Activated naive CD8-positive, alpha-beta T cell treated with anti-CD3 and anti-CD28 coated beads for 36 hours (primary cell): ENCODE data around the gene SNAI3. TPM values are rescaled to one million over a fixed set of nuclear protein-coding genes. Genes with fewer than 3 reads are reported as not detected.

Source experiments
- DNase-seq: peaks from one replicate; pipeline ENCODE4 v3.0.0; 2021
- H3K27ac Mint-ChIP-seq: one replicate; pipeline ENCODE4 v1.8.0; 2022; ENCODE audit warnings: mild to moderate bottlenecking, moderate library complexity, mixed read lengths
- H3K27me3 Mint-ChIP-seq: one replicate; pipeline ENCODE4 v1.8.0; 2022; ENCODE audit warnings: mild to moderate bottlenecking, mixed read lengths
- H3K36me3 Mint-ChIP-seq: one replicate; pipeline ENCODE4 v1.8.0; 2021; ENCODE audit warnings: mild to moderate bottlenecking, mixed read lengths
- H3K4me1 Mint-ChIP-seq: one replicate; pipeline ENCODE4 v1.8.0; 2021; ENCODE audit warnings: mixed read lengths
- H3K4me3 Mint-ChIP-seq: one replicate; pipeline ENCODE4 v1.8.0; 2022; ENCODE audit warnings: mild to moderate bottlenecking, moderate library complexity, mixed read lengths
- H3K9me3 Mint-ChIP-seq: one replicate; pipeline ENCODE4 v1.8.0; 2022; ENCODE audit warnings: mixed read lengths
- total RNA-seq, 2 experiments: library from RNA; stranded (reverse); gene quantifications; one replicate each; pipeline ENCODE4 v1.2.3, GENCODE V29; 2021

Gene SNAI3
- total RNA-seq, 2 experiments from 2014 or later, result 2.0 to 2.2 TPM

- peaks cover 9% of the 10 kb centered on the region for H3K36me3 Mint-ChIP-seq
Observed at GRCh38 chr16:88714420-88715302, 28.4 kb upstream of the SNAI3 start.

GRCh38 chr16:88713568-88714419 is 27.5 kb upstream of the SNAI3 start:
- no peak overlapping the region for H3K27ac Mint-ChIP-seq
- no peaks in the 10 kb centered on the region for H3K9me3 Mint-ChIP-seq
- no peaks in the 10 kb centered on the region for H3K27me3 Mint-ChIP-seq
- H3K4me3 Mint-ChIP-seq, result no peak overlapping the region
- no peak for DNase-seq
- H3K4me1 Mint-ChIP-seq, result peaks cover 2% of the 10 kb centered on the region
- peaks cover 6% of the 10 kb centered on the region for H3K36me3 Mint-ChIP-seq

More at GRCh38 chr16:88714420-88715302, 28.4 kb upstream of the SNAI3 start:
- H3K27me3 Mint-ChIP-seq, result no peaks in the 10 kb centered on the region
- H3K9me3 Mint-ChIP-seq, result no peaks in the 10 kb centered on the region
- no peak for DNase-seq
- no peak overlapping the region for H3K4me3 Mint-ChIP-seq
- H3K27ac Mint-ChIP-seq, result no peak overlapping the region
- peaks cover 2% of the 10 kb centered on the region for H3K4me1 Mint-ChIP-seq

- H3K27me3 Mint-ChIP-seq, result no peaks in the 10 kb centered on the region
- no peak for DNase-seq
- H3K27ac Mint-ChIP-seq, result no peak overlapping the region
- H3K9me3 Mint-ChIP-seq, result no peaks in the 10 kb centered on the region
- no peak overlapping the region for H3K4me3 Mint-ChIP-seq
- peaks cover 6% of the 10 kb centered on the region for H3K36me3 Mint-ChIP-seq
- peaks cover 2% of the 10 kb centered on the region for H3K4me1 Mint-ChIP-seq
Observed at GRCh38 chr16:88713054-88713453, 26.7 kb upstream of the SNAI3 start.

GRCh38 chr16:88712362-88712979 is 26.2 kb upstream of the SNAI3 start:
- peaks cover 6% of the 10 kb centered on the region for H3K36me3 Mint-ChIP-seq
- H3K27me3 Mint-ChIP-seq, result no peaks in the 10 kb centered on the region
- H3K27ac Mint-ChIP-seq, result no peak overlapping the region
- no peak for DNase-seq
- no peak overlapping the region for H3K4me3 Mint-ChIP-seq
- H3K9me3 Mint-ChIP-seq, result no peaks in the 10 kb centered on the region
- H3K4me1 Mint-ChIP-seq, result peaks cover 6% of the 10 kb centered on the region

DNA sequence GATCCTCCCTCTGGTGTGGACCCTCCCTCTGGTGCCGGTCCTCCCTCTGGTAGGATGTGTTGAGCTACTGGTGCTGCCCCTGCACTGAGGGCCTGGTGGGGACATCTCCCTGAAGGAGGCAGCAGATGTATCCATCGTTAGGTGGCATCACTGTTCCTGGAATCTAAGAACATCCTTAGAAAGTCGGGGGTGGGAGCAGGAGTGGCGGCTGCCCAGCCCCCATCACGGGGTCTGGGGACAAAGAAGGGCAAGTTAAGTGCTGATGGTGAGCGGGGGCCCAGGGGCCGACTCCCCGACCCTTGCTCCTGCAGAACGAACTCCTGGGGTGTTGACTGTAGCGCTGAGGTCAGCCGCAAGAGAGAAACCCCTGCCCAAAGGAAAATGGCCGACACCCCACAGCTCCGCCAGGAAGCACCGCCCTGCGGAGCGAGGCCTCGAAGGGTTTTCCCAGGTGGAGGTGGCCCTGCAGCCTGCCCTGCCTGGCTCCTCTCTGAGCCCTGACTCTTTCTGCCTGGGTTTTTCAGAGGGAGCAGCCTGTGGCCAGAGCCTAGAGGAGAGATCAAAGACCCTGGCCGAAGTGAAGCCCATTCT is 25.5 kb upstream of the SNAI3 start:
- H3K9me3 Mint-ChIP-seq, result no peaks in the 10 kb centered on the region
- no peak for DNase-seq
- peaks cover 11% of the 10 kb centered on the region for H3K4me1 Mint-ChIP-seq
- H3K4me3 Mint-ChIP-seq, result no peak overlapping the region
- H3K27ac Mint-ChIP-seq, result no peak overlapping the region
- peaks cover 3% of the 10 kb centered on the region for H3K36me3 Mint-ChIP-seq
- no peaks in the 10 kb centered on the region for H3K27me3 Mint-ChIP-seq

DNA sequence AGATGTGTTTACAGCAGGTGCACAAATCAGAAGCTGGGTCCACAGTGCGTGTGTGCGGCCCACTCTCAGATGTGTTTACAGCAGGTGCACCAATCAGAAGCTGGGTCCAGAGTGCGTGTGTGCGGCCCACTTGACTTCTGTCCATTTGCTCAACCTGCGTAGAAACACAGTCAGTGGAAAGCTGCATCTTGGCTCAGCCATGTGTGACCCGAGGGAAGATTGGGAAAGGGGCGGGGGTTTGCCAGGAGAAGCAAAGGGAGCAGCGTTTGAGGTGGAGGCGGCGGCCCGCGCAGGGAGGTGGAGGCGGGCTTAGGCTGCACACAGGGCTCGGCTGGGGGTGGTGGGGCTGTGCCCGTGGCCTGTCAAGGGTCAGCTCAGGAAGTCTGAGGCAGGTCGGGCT is 24.2 kb upstream of the SNAI3 start:
- H3K4me3 Mint-ChIP-seq, result no peak overlapping the region
- no peaks in the 10 kb centered on the region for H3K9me3 Mint-ChIP-seq

GRCh38 chr16:88706965-88707826 is 20.9 kb upstream of the SNAI3 start:
- Mint-ChIP-seq H3K4me1 (peaks cover 41% of the 10 kb centered on the region), H3K4me3 (peak overlapping the region; percentile 90), H3K36me3 (peaks cover 10% of the 10 kb centered on the region), H3K9me3 (no peaks in the 10 kb centered on the region), H3K27ac (peak overlapping the region; percentile 80), H3K27me3 (no peaks in the 10 kb centered on the region)
- DNase-seq, result no peak

More for the DNA sequence above, 24.2 kb upstream of the SNAI3 start:
- H3K36me3 Mint-ChIP-seq, result no peaks in the 10 kb centered on the region
- no peak overlapping the region for H3K27ac Mint-ChIP-seq
- H3K27me3 Mint-ChIP-seq, result no peaks in the 10 kb centered on the region
- peaks cover 11% of the 10 kb centered on the region for H3K4me1 Mint-ChIP-seq
- DNase-seq, result no peak

DNA sequence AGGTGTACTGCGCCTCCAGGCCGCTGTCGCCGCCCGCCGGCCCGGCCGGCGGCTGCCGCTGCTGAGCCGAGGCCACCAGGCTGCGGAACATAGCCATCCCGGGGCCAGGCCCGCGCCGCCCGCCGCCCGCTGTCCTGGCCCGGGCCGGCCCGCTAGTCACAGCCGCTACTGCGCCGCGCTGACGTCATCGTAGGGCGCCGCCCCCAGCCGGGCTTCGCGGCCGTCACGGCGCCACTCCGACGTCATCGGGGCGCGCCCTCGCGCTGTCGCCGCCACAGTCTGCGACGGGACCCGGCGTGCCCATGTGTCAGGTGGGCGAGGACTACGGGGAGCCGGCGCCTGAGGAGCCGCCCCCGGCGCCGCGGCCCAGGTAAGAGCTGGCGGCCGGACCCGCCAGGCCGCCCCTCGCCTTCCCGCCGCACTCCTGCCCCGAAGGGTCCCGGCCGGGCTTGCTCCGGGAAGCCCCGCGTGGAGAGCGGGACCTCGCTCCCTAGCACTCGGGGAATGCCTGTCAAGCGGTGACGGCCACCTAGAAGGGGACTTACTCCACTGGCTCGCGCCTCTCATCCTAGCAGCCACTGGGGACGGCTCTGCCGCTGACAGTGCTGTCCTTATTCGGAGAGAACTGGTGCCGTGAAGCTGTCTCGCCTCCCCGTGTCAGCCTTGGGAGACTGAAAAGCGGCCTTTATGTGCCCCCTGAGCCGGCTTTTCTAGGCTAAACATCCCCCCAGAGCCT is 20.1 kb upstream of the SNAI3 start, which contains the start of the genes CTU2 and RNF166:
Gene CTU2, plus strand, starts transcription at position 275 of the 736 bp plus-strand sequence. Its CDS starts 28 bp downstream, at position 303.
Gene RNF166, minus strand, starts transcription at position 180 of the 736 bp plus-strand sequence. Its CDS starts 83 bp downstream, at position 97.
- H3K4me1 Mint-ChIP-seq, result peaks cover 43% of the 10 kb centered on the region
- peak; percentile 98 for DNase-seq
- H3K36me3 Mint-ChIP-seq, result peaks cover 16% of the 10 kb centered on the region
- H3K4me3 Mint-ChIP-seq, result peak within 1 kb of the TSS; percentile 90
- H3K9me3 Mint-ChIP-seq, result no peaks in the 10 kb centered on the region
- no peaks in the 10 kb centered on the region for H3K27me3 Mint-ChIP-seq
- H3K27ac Mint-ChIP-seq, result peak within 1 kb of the TSS; percentile 95

GRCh38 chr16:88705801-88706228 is 19.5 kb upstream of the SNAI3 start:
- peak overlapping the region; percentile 89 for H3K4me3 Mint-ChIP-seq
- DNase-seq, result peak; percentile 47
- peaks cover 20% of the 10 kb centered on the region for H3K36me3 Mint-ChIP-seq
- H3K4me1 Mint-ChIP-seq, result peaks cover 44% of the 10 kb centered on the region
- no peaks in the 10 kb centered on the region for H3K27me3 Mint-ChIP-seq
- H3K9me3 Mint-ChIP-seq, result no peaks in the 10 kb centered on the region
- H3K27ac Mint-ChIP-seq, result peak overlapping the region; percentile 95

- H3K36me3 Mint-ChIP-seq, result peaks cover 20% of the 10 kb centered on the region
- DNase-seq, result peak; percentile 39
- H3K4me1 Mint-ChIP-seq, result peaks cover 44% of the 10 kb centered on the region
- no peaks in the 10 kb centered on the region for H3K9me3 Mint-ChIP-seq
- H3K27me3 Mint-ChIP-seq, result no peaks in the 10 kb centered on the region
- H3K27ac Mint-ChIP-seq, result peak overlapping the region; percentile 95
- H3K4me3 Mint-ChIP-seq, result peak overlapping the region; percentile 89
Observed at GRCh38 chr16:88705076-88705684, 18.9 kb upstream of the SNAI3 start.

DNA sequence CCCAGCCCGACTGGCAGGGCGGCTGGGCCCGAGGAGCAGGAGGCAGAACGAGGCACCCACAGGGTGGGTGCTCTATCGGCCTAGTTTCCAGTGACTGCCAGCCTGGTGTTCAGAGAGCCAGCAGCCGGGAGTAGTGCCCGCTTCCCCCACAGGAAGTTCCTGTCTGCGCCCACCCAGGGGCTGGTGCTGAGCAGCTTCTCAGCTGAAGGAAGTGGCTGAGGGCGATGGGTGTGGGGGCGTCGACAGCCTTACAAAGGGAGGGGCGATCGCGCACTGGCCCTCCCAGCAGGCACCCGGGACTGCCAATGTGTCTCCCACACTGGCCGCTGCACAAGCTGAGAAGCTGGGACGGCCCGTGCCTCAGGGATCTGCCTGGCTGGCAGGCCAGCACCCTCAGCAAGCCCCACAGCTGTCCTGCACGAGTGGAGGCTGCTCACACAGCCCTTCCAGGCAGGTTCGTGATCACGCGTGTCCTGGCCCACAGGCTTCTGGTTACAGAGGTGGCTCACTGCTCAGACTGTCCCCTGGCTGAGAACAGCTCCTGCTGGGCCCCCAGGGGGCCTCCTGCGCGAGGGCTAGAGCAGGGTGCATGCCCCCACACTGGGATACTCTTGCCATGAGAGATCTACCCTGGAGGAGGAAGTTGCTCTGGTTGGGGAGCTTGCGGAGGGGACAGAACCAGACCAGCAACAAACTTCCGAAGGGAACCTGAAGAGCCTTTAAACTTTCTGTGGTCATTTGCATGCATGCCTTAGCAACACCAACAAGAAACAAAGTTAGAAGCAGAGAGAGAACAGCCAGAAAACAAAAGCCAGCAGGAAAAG is 17.4 kb upstream of the SNAI3 start:
- Mint-ChIP-seq H3K36me3 (peaks cover 26% of the 10 kb centered on the region), H3K27me3 (no peaks in the 10 kb centered on the region), H3K9me3 (no peaks in the 10 kb centered on the region), H3K4me1 (peaks cover 51% of the 10 kb centered on the region), H3K27ac (peak overlapping the region; percentile 95), H3K4me3 (peak overlapping the region; percentile 89)
- DNase-seq, result peak; percentile 84
